Erythroblast (primary cell): ENCODE data around the gene OR2AT4.

Experiments
- GATA1 ChIP-seq: IDR thresholded peaks from 2 replicates; pipeline ENCODE4 v1.6.1; 2011; ENCODE audit warnings: low read depth, mild to moderate bottlenecking, control low read depth, low read length, moderate library complexity
- POLR2A ChIP-seq: IDR thresholded peaks from 2 replicates; pipeline ENCODE4 v1.6.1; 2011; ENCODE audit warnings: mild to moderate bottlenecking, low read length

- no peak for TF ChIP-seq POLR2A
- TF ChIP-seq GATA1: no peak
These were observed 46.2 kb upstream of the OR2AT4 start for GRCh38 chr11:75142714-75143419.
